Loucy (cell line): ENCODE results near the gene ALPP.

Experiments used
- EZH2phosphoT487 ChIP-seq: fragments of 200-600 bp; IDR thresholded peaks from 2 replicates; pipeline ENCODE4 v1.6.1; 2018; ENCODE audit warnings: antibody characterized with exemption, mild to moderate bottlenecking, moderate library complexity, borderline replicate concordance
- TF ChIP-seq, protein P1 (sequence below): fragments of 200-600 bp; sonication (generic); conservative IDR thresholded peaks from 2 replicates; pipeline ENCODE4 v1.5.1; 2014; ENCODE audit warnings: mild to moderate bottlenecking, antibody characterized with exemption, low read length

DNA sequence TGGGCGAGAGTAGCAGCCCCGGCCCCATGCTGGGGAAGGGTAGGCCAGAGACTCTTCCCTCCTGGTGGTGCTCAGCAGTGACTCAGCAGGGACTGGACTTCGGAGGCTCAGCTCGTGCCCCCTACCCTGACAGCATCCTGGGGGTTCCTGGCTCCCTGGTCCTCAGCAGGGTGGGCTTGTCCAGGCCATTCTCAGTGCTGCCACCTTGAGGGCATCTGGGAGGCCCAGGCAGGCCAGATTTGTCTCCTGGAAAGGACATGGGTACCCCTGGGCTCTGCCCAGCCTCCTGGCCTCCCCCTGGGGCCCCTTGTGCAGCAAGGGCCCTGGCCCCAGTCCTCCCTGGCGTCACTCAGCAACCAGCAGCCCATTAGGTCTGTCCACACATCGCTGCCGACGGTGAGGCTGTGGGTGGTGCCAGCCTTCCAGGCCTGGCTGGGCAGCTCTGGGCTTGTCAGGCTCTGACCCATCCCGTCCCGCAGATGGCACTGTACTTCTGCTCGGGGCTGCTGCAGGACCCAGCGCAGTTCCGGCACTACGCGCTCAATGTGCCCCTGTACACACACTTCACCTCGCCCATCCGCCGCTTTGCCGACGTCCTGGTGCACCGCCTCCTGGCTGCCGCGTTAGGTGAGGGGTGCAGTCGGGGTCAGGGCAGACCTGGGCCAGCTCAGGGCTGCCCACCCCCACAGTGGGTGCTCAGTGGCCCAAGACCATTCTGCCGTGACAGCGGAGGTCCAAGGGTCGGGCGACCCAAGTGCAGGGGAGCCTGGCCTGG is 45.0 kb upstream of the ALPP start:
- TF ChIP-seq, protein P1, sequence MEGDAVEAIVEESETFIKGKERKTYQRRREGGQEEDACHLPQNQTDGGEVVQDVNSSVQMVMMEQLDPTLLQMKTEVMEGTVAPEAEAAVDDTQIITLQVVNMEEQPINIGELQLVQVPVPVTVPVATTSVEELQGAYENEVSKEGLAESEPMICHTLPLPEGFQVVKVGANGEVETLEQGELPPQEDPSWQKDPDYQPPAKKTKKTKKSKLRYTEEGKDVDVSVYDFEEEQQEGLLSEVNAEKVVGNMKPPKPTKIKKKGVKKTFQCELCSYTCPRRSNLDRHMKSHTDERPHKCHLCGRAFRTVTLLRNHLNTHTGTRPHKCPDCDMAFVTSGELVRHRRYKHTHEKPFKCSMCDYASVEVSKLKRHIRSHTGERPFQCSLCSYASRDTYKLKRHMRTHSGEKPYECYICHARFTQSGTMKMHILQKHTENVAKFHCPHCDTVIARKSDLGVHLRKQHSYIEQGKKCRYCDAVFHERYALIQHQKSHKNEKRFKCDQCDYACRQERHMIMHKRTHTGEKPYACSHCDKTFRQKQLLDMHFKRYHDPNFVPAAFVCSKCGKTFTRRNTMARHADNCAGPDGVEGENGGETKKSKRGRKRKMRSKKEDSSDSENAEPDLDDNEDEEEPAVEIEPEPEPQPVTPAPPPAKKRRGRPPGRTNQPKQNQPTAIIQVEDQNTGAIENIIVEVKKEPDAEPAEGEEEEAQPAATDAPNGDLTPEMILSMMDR, result peak; percentile 66
- TF ChIP-seq EZH2phosphoT487, result no peak
